ENCODE data around the gene BTBD16.

Gene BTBD16

GRCh38 chr10:122248356-122249302, 22.5 kb upstream of the BTBD16 start:
- no peak for DNase-seq (ENCODE audit: low spot score)

GRCh38 chr10:122249303-122249850, 21.7 kb upstream of the BTBD16 start:
- no peak for DNase-seq (ENCODE audit: low spot score)

- DNase-seq (ENCODE audit: low spot score), result no peak
Observed at GRCh38 chr10:122249991-122250750, 20.9 kb upstream of the BTBD16 start.

GRCh38 chr10:122251459-122252255, 19.4 kb upstream of the BTBD16 start:
- no peak for DNase-seq (ENCODE audit: low spot score)

- DNase-seq (ENCODE audit: low spot score), result no peak
Observed at GRCh38 chr10:122252805-122253204, 18.3 kb upstream of the BTBD16 start.

GRCh38 chr10:122253605-122254004, 17.5 kb upstream of the BTBD16 start:
- DNase-seq (ENCODE audit: low spot score), result no peak

GRCh38 chr10:122254831-122255230, 16.3 kb upstream of the BTBD16 start:
- no peak for DNase-seq (ENCODE audit: low spot score)

GRCh38 chr10:122255509-122256301, 15.4 kb upstream of the BTBD16 start:
- DNase-seq (ENCODE audit: low spot score), result no peak

GRCh38 chr10:122257041-122257440, 14.1 kb upstream of the BTBD16 start:
- DNase-seq (ENCODE audit: low spot score), result no peak

GRCh38 chr10:122258136-122259074, 12.7 kb upstream of the BTBD16 start:
- DNase-seq (ENCODE audit: low spot score), result no peak

- no peak for DNase-seq (ENCODE audit: low spot score)
Observed at GRCh38 chr10:122259075-122259466, 12.0 kb upstream of the BTBD16 start.

GRCh38 chr10:122261584-122261983, 9.5 kb upstream of the BTBD16 start:
- no peak for DNase-seq (ENCODE audit: low spot score)

- no peak for DNase-seq (ENCODE audit: low spot score)
Observed at GRCh38 chr10:122263971-122264370, 7.1 kb upstream of the BTBD16 start.

- DNase-seq (ENCODE audit: low spot score), result no peak
Observed at GRCh38 chr10:122264436-122264835, 6.7 kb upstream of the BTBD16 start.

- DNase-seq (ENCODE audit: low spot score), result no peak
Observed at GRCh38 chr10:122264931-122265330, 6.2 kb upstream of the BTBD16 start.

- DNase-seq (ENCODE audit: low spot score), result no peak
Observed at GRCh38 chr10:122265896-122266295, 5.2 kb upstream of the BTBD16 start.

GRCh38 chr10:122267849-122268737, 3.0 kb upstream of the BTBD16 start:
- peak; percentile 50 for DNase-seq (ENCODE audit: low spot score)

- no peak for DNase-seq (ENCODE audit: low spot score)
Observed at GRCh38 chr10:122269059-122269687, 1.9 kb upstream of the BTBD16 start.

Data from activated CD4-positive, alpha-beta T cell treated with anti-CD3 and anti-CD28 coated beads, Interleukin-2, Interleukin-4, amounts not matched to agents 100 ng/mL and 50 ng/mL, durations not matched to agents 16 hours and 8 hours (primary cell).